GM13976 (cell line): ENCODE measurements around the gene IL36RN.

Experiments
- DNase-seq: peaks from one replicate; pipeline ENCODE4 v3.0.0; 2012; ENCODE audit warnings: low spot score
- in situ Hi-C: fragments of 300-500 bp; cut with MboI; formaldehyde crosslinking; loops from one replicate; pipeline ENCODE4 v1.12.0; 2022; ENCODE audit warnings: low sequenced_read_pairs, mixed read lengths, inconsistent platforms; ENCODE audit not compliant: unreplicated experiment
- TF ChIP-seq, protein P1 (sequence below): IDR thresholded peaks from 2 replicates; pipeline ENCODE4 v1.5.1; 2012; ENCODE audit warnings: borderline replicate concordance, mild to moderate bottlenecking; ENCODE audit not compliant: insufficient read depth; ENCODE audit errors: extremely low read depth, missing control alignments, control extremely low read depth

IL36RN gene

DNA sequence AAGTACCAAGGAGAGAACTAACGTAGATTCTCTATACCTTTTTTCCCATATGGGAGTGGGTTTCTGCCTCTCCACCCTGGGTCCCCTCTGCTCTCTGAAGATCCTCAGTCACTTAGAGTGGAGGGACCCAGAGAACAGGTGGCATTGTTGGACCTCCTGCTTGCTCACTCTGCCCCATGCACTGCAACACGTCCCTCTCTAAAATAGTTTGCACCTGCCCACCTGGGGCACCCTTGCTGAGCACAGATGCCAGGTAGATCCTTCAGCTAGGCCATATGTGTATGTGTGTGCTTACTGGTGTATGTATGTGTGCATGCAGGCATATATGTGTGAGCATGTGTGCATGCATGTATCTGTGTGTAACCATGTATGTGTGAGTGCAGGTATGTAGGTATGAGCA lies 2.2 kb downstream of the IL36RN start:
- no peak for DNase-seq
- TF ChIP-seq, protein P1, sequence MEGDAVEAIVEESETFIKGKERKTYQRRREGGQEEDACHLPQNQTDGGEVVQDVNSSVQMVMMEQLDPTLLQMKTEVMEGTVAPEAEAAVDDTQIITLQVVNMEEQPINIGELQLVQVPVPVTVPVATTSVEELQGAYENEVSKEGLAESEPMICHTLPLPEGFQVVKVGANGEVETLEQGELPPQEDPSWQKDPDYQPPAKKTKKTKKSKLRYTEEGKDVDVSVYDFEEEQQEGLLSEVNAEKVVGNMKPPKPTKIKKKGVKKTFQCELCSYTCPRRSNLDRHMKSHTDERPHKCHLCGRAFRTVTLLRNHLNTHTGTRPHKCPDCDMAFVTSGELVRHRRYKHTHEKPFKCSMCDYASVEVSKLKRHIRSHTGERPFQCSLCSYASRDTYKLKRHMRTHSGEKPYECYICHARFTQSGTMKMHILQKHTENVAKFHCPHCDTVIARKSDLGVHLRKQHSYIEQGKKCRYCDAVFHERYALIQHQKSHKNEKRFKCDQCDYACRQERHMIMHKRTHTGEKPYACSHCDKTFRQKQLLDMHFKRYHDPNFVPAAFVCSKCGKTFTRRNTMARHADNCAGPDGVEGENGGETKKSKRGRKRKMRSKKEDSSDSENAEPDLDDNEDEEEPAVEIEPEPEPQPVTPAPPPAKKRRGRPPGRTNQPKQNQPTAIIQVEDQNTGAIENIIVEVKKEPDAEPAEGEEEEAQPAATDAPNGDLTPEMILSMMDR = no peak
- in situ Hi-C loops = no loop called here

DNA sequence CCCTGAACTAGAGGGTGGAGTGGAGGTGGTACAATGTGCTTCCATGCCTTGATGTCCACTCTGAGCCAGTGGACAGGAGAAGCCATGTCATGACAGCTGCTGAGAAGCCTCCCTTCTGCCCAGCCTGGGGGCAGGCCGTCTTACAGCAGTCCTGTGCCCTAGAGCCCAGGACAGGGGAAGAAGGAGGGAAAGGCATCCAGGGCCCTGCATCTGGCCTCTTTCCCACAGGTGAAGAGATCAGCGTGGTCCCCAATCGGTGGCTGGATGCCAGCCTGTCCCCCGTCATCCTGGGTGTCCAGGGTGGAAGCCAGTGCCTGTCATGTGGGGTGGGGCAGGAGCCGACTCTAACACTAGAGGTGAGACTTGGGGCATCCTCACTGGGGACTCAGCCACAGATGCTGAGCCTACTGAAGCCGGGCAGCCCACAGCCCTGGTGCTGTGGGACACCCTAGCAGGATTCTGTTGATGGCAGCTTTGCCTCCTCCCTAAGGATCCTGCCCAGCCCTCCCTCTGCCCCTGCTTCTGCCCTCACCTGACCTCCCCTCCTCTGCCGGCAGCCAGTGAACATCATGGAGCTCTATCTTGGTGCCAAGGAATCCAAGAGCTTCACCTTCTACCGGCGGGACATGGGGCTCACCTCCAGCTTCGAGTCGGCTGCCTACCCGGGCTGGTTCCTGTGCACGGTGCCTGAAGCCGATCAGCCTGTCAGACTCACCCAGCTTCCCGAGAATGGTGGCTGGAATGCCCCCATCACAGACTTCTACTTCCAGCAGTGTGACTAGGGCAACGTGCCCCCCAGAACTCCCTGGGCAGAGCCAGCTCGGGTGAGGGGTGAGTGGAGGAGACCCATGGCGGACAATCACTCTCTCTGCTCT lies 3.1 kb downstream of the IL36RN start:
- DNase-seq = no peak
- TF ChIP-seq, protein P1 = no peak
- in situ Hi-C loops = no loop called here

DNA sequence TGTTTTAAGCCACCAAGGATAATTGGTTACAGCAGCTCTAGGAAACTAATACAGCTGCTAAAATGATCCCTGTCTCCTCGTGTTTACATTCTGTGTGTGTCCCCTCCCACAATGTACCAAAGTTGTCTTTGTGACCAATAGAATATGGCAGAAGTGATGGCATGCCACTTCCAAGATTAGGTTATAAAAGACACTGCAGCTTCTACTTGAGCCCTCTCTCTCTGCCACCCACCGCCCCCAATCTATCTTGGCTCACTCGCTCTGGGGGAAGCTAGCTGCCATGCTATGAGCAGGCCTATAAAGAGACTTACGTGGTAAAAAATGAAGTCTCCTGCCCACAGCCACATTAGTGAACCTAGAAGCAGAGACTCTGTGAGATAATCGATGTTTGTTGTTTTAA lies 5.3 kb downstream of the IL36RN start:
- in situ Hi-C loops = no loop called here
- TF ChIP-seq, protein P1 = no peak
- DNase-seq = no peak

DNA sequence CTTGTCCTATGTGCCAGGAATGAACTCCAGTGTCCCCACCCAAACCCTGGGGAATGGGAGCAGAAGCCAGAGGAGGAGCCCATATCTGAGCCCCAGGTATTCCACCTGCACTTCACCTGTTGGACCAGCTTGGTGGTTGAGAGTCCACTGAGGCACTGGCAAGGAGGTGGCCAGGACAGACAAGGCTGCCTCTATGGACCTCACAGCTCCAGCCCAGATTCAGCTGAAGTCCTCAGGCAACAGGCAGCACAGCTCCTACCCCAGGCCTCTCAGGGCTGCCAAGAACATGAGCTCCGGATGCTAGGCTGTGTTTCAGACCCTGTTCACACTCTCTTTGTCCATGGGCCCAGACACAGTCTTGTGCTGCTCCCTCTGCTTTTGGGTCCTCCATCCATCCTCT lies 5.9 kb downstream of the IL36RN start:
- in situ Hi-C loops = no loop called here
- TF ChIP-seq, protein P1 = no peak
- no peak for DNase-seq

DNA sequence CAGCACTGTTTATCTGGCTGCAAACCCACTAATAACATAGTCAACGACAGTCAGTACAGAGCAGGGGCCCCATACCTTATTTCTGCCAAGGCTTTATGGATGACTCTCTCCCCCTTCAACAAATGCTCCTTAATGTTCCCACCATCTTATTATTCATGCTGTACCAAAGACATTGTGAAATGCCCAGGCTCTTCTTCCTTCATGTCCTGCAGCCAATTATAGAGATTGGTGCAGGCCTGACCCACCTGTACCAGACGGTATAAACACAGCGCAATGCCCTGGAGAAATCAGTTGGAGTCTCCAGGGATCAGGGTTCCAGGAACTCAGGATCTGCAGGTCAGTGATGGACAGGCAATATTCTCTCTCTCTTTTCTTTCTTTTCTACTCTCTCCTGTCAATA lies 8.7 kb downstream of the IL36RN start, which contains the start of gene IL1F10:
IL1F10 (plus strand) TSS at position 290 of the 400 bp plus-strand sequence. CDS start 4,769 bp downstream, outside the sequence.
- no peak for DNase-seq
- TF ChIP-seq, protein P1 = no peak
- in situ Hi-C loops = no loop called here

DNA sequence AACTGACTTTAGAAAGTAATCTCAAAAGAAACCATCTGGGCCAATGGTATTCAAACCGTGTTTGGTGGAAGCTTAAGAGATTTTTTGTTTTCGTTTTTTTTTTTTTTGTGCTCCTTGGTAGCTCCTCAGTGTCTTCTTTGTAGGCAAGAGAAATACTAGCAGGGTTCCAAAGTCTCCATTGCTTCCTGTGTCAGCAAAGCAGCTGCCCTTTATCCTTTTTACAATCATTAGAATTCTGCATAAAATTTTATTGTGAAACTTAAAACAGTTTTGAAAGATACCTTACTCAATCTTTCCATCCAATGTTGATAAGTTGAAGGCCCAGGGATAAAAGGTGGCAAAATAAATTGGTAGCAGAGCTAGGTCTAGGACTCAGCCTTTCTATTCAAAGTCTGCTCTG lies 9.3 kb downstream of the IL36RN start:
- TF ChIP-seq, protein P1 = no peak
- DNase-seq = no peak
- in situ Hi-C loops = no loop called here
